ENCODE measurements around the gene NDRG3.
"Not testable (repeated sequence)": the region's sequence is repeated elsewhere in the genome, so short reads cannot be mapped to it uniquely, and the experiment has no call there.

Gene NDRG3

DNA sequence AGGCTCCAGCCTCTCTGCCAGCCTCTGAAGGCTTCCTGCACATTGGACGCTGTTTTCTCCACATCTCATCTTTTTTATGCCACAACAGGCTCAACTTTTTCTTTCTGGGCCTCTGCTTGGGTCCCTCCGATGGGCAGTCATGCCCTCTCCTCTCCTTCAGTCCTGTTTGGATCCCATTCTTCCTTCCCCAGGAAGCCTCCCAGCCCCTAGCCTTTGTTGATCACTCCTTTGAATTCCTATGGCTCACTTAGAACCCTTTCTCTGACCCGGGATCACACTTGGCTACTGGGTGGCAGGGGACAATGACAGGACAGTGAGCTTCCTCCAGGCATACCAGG lies 104.4 kb downstream of the NDRG3 start:
- TF ChIP-seq, protein P1, sequence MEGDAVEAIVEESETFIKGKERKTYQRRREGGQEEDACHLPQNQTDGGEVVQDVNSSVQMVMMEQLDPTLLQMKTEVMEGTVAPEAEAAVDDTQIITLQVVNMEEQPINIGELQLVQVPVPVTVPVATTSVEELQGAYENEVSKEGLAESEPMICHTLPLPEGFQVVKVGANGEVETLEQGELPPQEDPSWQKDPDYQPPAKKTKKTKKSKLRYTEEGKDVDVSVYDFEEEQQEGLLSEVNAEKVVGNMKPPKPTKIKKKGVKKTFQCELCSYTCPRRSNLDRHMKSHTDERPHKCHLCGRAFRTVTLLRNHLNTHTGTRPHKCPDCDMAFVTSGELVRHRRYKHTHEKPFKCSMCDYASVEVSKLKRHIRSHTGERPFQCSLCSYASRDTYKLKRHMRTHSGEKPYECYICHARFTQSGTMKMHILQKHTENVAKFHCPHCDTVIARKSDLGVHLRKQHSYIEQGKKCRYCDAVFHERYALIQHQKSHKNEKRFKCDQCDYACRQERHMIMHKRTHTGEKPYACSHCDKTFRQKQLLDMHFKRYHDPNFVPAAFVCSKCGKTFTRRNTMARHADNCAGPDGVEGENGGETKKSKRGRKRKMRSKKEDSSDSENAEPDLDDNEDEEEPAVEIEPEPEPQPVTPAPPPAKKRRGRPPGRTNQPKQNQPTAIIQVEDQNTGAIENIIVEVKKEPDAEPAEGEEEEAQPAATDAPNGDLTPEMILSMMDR (conservative IDR thresholded peaks at IDR 0.05; ENCODE audit: low read depth, low read length): no peak
- H2AFZ ChIP-seq (ENCODE audit: low read depth): no peak overlapping the region

DNA sequence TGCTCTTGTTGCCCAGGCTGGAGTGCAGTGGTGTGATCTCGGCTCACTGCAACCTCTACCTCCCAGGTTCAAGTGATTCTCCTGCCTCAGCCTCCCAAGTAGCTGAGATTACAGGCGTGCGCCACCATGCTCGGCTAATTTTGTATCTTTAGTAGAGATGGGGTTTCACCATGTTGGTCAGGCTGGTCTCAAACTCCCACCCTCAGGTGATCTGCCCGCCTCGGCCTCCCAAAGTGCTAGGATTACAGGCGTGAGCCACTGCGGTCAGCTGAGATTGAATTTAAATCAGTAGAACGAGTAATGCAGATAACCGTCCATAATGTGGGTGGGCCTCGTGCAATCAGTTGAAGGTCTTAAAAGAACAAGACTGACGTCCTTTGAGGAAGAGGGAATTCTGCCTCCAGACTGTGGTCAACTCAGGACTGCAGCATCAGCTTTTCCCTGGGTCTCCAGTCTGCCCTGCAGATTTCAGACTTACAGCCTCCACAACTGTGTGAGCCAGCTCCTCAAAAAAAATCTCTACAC lies 107.0 kb downstream of the NDRG3 start:
- H3K79me2 ChIP-seq (ENCODE audit: insufficient read depth, low read depth); H2AFZ ChIP-seq (ENCODE audit: low read depth); H4K20me1 ChIP-seq (ENCODE audit: insufficient read depth); H3K27me3 ChIP-seq (ENCODE audit: insufficient read depth, low read depth); H3K4me2 ChIP-seq; H3K9ac ChIP-seq; H3K4me1 ChIP-seq (ENCODE audit: low read depth, poor library complexity, severe bottlenecking); H3K36me3 ChIP-seq (ENCODE audit: insufficient read depth); H3K4me3 ChIP-seq (IDR thresholded peaks at IDR 0.05; ENCODE audit: insufficient read depth, low read depth, low read length); H3K27ac ChIP-seq: not testable (repeated sequence)

More for the DNA sequence above, 104.4 kb downstream of the NDRG3 start:
- H3K79me2 ChIP-seq (ENCODE audit: insufficient read depth, low read depth): no peaks in the 10 kb centered on the region
- no peak overlapping the region for H3K27ac ChIP-seq
- no peak overlapping the region for H3K4me3 ChIP-seq (IDR thresholded peaks at IDR 0.05; ENCODE audit: insufficient read depth, low read depth, low read length)
- H3K4me1 ChIP-seq (ENCODE audit: low read depth, poor library complexity, severe bottlenecking): no peaks in the 10 kb centered on the region
- H3K4me2 ChIP-seq: no peak overlapping the region
- H3K9ac ChIP-seq: no peak overlapping the region
- H4K20me1 ChIP-seq (ENCODE audit: insufficient read depth): no peaks in the 10 kb centered on the region
- H3K36me3 ChIP-seq (ENCODE audit: insufficient read depth): no peaks in the 10 kb centered on the region
- H3K27me3 ChIP-seq (ENCODE audit: insufficient read depth, low read depth): no peaks in the 10 kb centered on the region

DNA sequence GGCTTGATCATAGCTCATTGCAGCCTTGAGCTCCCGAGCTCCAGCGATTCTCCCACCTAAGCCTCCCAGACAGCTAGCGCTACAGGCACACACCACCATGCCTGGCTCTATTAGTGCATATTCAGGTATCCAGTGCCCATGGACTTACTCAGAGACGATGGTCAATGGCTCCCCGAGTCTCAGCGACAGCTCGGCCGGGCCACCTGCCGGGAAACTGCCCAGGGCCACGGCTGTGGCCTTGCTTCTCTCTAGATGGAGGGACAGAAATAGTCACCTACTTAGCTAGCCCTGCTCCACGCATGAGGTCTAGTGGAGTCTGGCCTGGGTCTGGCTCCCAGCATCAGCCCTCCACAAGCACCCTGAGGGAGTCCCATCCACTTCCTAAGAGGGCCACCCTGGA lies 111.5 kb downstream of the NDRG3 start:
- H3K9ac ChIP-seq: no peak overlapping the region
- no peak overlapping the region for H2AFZ ChIP-seq (ENCODE audit: low read depth)
- H3K36me3 ChIP-seq (ENCODE audit: insufficient read depth): no peaks in the 10 kb centered on the region
- H3K4me1 ChIP-seq (ENCODE audit: low read depth, poor library complexity, severe bottlenecking): peaks cover 18% of the 10 kb centered on the region
- no peaks in the 10 kb centered on the region for H3K27me3 ChIP-seq (ENCODE audit: insufficient read depth, low read depth)
- H3K27ac ChIP-seq: no peak overlapping the region
- no peak overlapping the region for H3K4me3 ChIP-seq (IDR thresholded peaks at IDR 0.05; ENCODE audit: insufficient read depth, low read depth, low read length)
- no peaks in the 10 kb centered on the region for H3K79me2 ChIP-seq (ENCODE audit: insufficient read depth, low read depth)
- H3K4me2 ChIP-seq: no peak overlapping the region
- TF ChIP-seq, protein P1 (conservative IDR thresholded peaks at IDR 0.05; ENCODE audit: low read depth, low read length): no peak
- no peaks in the 10 kb centered on the region for H4K20me1 ChIP-seq (ENCODE audit: insufficient read depth)

DNA sequence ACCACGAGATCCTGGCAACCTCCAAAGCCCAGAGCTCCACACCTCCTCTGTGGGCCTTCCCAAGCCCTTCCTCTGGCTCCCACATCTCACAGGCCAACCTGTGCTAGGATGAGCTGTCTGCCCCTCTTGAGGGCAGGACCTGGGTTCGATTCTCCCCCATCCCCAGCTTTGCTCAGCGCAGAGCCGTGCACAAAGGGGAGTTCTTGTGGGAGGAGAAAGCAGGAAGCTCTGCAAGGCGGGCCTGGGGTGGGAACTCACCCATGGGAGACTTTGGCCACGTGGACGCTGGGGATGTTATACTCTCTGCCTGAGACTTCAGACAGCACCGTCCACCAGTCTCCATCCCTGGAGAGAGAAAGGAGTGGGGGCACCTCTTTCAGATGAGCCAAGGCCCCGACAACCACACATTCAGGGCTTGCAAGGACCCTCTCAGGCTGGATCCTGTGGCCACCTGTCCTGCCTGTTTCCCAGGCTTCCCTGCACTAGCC lies 112.6 kb downstream of the NDRG3 start:
- Histone ChIP-seq H3K36me3 (ENCODE audit: insufficient read depth) (no peaks in the 10 kb centered on the region), H3K27ac (no peak overlapping the region), H3K4me3 (IDR thresholded peaks at IDR 0.05; ENCODE audit: insufficient read depth, low read depth, low read length) (no peak overlapping the region), H2AFZ (ENCODE audit: low read depth) (no peak overlapping the region), H3K9ac (no peak overlapping the region), H4K20me1 (ENCODE audit: insufficient read depth) (no peaks in the 10 kb centered on the region), H3K79me2 (ENCODE audit: insufficient read depth, low read depth) (no peaks in the 10 kb centered on the region), H3K4me1 (ENCODE audit: low read depth, poor library complexity, severe bottlenecking) (peaks cover 21% of the 10 kb centered on the region), H3K4me2 (no peak overlapping the region), H3K27me3 (ENCODE audit: insufficient read depth, low read depth) (no peaks in the 10 kb centered on the region)
- TF ChIP-seq, protein P1 (conservative IDR thresholded peaks at IDR 0.05; ENCODE audit: low read depth, low read length): no peak

DNA sequence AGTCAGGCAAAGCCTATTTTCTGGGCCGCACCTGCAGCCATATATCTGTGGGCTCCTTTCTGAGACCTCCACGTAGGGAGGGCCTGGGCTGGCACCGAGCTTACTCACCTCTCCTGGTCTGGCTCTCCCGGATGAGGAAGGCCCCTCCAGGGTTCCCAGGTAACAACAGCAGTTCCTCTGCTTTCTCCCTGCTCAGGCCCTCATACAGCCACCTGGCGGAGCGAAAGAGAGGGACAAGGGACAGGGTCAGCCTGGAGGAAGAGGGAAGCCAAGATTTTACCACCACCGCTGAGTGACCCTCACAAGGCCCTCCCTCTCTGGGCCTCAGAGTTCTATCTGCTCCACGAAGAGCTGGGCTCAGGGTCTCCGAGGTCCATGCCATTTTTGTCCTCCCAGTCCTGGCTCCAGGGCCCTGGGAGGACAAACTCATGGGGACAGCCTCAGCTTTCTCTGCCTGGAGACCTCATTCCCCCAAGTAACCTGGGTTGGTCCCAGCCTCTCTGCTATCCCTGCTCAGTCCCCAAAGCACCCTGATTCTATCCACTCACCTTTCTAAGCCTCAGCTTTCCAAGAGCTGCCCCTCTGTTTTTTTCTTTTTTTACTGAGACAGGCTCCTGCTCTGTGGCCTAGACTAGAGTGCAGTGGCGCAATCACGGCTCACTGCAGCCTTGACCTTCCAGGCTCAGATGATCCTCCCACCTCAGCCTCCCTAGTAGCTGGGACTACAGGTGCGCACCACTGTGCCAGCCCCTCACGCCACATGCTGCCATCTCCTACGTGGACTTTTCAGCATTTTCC lies 113.2 kb downstream of the NDRG3 start:
- Histone ChIP-seq H3K27me3 (ENCODE audit: insufficient read depth, low read depth) (no peaks in the 10 kb centered on the region), H4K20me1 (ENCODE audit: insufficient read depth) (no peaks in the 10 kb centered on the region), H3K4me1 (ENCODE audit: low read depth, poor library complexity, severe bottlenecking) (peaks cover 21% of the 10 kb centered on the region), H3K4me3 (IDR thresholded peaks at IDR 0.05; ENCODE audit: insufficient read depth, low read depth, low read length) (no peak overlapping the region), H2AFZ (ENCODE audit: low read depth) (no peak overlapping the region), H3K9ac (no peak overlapping the region), H3K36me3 (ENCODE audit: insufficient read depth) (no peaks in the 10 kb centered on the region), H3K79me2 (ENCODE audit: insufficient read depth, low read depth) (no peaks in the 10 kb centered on the region), H3K27ac (no peak overlapping the region), H3K4me2 (no peak overlapping the region)
- TF ChIP-seq, protein P1 (conservative IDR thresholded peaks at IDR 0.05; ENCODE audit: low read depth, low read length): no peak

Measured in KMS-11 (cell line).